OCI-LY3 (cell line): Measurements from ENCODE around the gene SUPT3H.
A peak's percentile ranks its signal among the peaks of the same experiment; 100 is the strongest.

Experiments
- H2AFZ ChIP-seq: fragments of 200-600, 300-600 bp; shearing (Covaris generic); 2 replicates; pipeline ENCODE4 v1.6.0; 2014; ENCODE audit warnings: antibody characterized with exemption, low read depth, low read length
- H3K27ac ChIP-seq: fragments of 200-600, 300-600 bp; sonication (generic); 2 replicates; pipeline ENCODE4 v1.5.1; 2014; ENCODE audit warnings: mild to moderate bottlenecking, low read length, moderate library complexity, mixed read lengths
- H3K27me3 ChIP-seq: fragments of 200-600, 300-600 bp; sonication (generic); 2 replicates; pipeline ENCODE4 v1.6.1; 2014; ENCODE audit warnings: low read depth, low read length, mixed read lengths
- H3K36me3 ChIP-seq: fragments of 200-600, 300-600 bp; sonication (generic); replicated peaks from 2 replicates; pipeline ENCODE3; 2014; ENCODE audit warnings: low read depth, low read length, mixed read lengths
- H3K4me1 ChIP-seq: fragments of 300-600, 200-600 bp; sonication (generic); 2 replicates; pipeline ENCODE4 v1.6.1; 2014; ENCODE audit warnings: low read length, mixed read lengths
- H3K4me2 ChIP-seq: fragments of 200-600, 300-600 bp; sonication (generic); 2 replicates; pipeline ENCODE4 v1.6.1; 2014; ENCODE audit warnings: low read length, mixed read lengths
- H3K4me3 ChIP-seq: fragments of 300-600, 200-600 bp; sonication (generic); 2 replicates; pipeline ENCODE4 v1.5.1; 2014; ENCODE audit warnings: antibody characterized with exemption, mild to moderate bottlenecking, low read length, moderate library complexity
- H3K79me2 ChIP-seq: fragments of 300-600, 200-600 bp; shearing (Covaris generic); 2 replicates; pipeline ENCODE4 v1.6.1; 2014; ENCODE audit warnings: mild to moderate bottlenecking, low read length, mixed read lengths
- H3K9ac ChIP-seq: fragments of 300-600, 200-600 bp; shearing (Covaris generic); 2 replicates; pipeline ENCODE4 v1.6.0; 2014; ENCODE audit warnings: mild to moderate bottlenecking, low read length, moderate library complexity
- H3K9me3 ChIP-seq: fragments of 200-600, 300-600 bp; shearing (Covaris generic); 2 replicates; pipeline ENCODE4 v1.6.1; 2014; ENCODE audit warnings: low read length, mixed read lengths; ENCODE audit not compliant: insufficient read depth
- H4K20me1 ChIP-seq: fragments of 200-600, 300-600 bp; sonication (generic); 2 replicates; pipeline ENCODE4 v1.6.1; 2016; ENCODE audit warnings: low read length, mixed read lengths; ENCODE audit not compliant: insufficient read depth
- EZH2phosphoT487 ChIP-seq: fragments of 200-600 bp; shearing (Covaris generic); IDR thresholded peaks from 2 replicates; pipeline ENCODE4 v1.6.1; 2018; ENCODE audit warnings: antibody characterized with exemption, mixed run types, low read depth
- TF ChIP-seq, protein P1 (sequence below): fragments of 200-600, 300-600 bp; sonication (generic); IDR thresholded peaks from 2 replicates; pipeline ENCODE4 v1.5.1; 2014; ENCODE audit warnings: antibody characterized with exemption, low read length, low read depth

Gene SUPT3H

DNA sequence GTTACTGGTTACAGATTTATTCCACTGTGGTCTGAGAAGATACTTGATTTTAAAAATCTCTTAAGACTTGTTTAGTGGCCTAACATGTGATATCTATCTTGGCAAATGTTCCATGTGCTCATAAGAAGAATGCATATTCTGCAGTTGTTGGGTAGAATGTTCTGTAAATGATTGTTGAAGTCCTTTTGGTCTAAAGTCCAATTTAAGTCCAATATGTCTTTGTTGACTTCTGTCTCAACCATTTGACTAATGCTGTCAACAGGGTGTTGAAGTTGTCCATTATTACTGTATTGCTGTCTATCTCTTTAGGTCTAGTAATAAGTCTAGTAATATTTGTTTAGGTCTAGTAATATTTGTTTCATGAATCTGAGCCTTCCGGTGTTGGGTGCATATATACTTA is 437.4 kb downstream of the SUPT3H start:
- Histone ChIP-seq H3K4me2 (no peak overlapping the region), H3K9ac (no peak overlapping the region), H3K9me3 (no peaks in the 10 kb centered on the region), H3K36me3 (peaks cover under 1% of the 10 kb centered on the region), H3K4me3 (no peak overlapping the region), H2AFZ (no peak overlapping the region), H3K27ac (no peak overlapping the region), H3K27me3 (no peaks in the 10 kb centered on the region), H4K20me1 (no peaks in the 10 kb centered on the region), H3K79me2 (no peaks in the 10 kb centered on the region), H3K4me1 (no peaks in the 10 kb centered on the region)
- TF ChIP-seq EZH2phosphoT487 = no peak
- TF ChIP-seq, protein P1, sequence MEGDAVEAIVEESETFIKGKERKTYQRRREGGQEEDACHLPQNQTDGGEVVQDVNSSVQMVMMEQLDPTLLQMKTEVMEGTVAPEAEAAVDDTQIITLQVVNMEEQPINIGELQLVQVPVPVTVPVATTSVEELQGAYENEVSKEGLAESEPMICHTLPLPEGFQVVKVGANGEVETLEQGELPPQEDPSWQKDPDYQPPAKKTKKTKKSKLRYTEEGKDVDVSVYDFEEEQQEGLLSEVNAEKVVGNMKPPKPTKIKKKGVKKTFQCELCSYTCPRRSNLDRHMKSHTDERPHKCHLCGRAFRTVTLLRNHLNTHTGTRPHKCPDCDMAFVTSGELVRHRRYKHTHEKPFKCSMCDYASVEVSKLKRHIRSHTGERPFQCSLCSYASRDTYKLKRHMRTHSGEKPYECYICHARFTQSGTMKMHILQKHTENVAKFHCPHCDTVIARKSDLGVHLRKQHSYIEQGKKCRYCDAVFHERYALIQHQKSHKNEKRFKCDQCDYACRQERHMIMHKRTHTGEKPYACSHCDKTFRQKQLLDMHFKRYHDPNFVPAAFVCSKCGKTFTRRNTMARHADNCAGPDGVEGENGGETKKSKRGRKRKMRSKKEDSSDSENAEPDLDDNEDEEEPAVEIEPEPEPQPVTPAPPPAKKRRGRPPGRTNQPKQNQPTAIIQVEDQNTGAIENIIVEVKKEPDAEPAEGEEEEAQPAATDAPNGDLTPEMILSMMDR = no peak

DNA sequence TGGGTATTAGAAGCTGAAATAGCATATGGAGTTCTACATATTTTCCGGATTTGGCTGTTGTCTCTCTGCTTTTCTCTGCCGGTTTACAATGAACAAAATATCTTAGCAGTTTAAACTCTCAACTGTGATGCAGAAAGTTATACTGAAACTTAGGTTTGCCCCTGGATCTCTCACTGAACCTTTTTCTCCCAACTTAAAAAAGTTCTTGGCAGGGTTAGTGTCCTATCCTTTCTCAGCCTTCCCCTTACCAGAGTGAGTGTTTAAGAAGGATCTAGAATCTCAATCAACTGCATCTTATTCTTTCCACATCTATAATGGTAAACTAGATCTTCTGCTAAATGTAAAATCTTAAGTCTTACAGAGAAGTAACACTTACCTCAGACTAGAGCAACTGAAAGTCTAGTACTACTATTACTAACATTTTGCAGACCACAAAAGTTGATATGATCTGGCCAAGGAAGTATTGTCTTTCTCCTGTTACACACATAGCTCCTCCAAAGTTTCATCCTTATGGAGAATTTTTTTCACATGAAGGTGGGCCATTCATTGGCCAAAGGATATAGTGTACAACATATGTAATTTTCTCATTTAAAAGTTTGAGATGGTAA is 441.9 kb downstream of the SUPT3H start:
- H3K9me3 ChIP-seq = no peaks in the 10 kb centered on the region
- no peak overlapping the region for H3K9ac ChIP-seq
- H3K4me1 ChIP-seq = no peaks in the 10 kb centered on the region; the same call in 1 of the 2 replicates
- H3K4me3 ChIP-seq = no peak overlapping the region
- H2AFZ ChIP-seq = no peak overlapping the region
- no peaks in the 10 kb centered on the region for H3K36me3 ChIP-seq
- no peaks in the 10 kb centered on the region for H3K27me3 ChIP-seq
- TF ChIP-seq, protein P1 = no peak
- no peak for TF ChIP-seq EZH2phosphoT487
- H4K20me1 ChIP-seq = no peaks in the 10 kb centered on the region
- H3K27ac ChIP-seq = no peak overlapping the region
- no peaks in the 10 kb centered on the region for H3K79me2 ChIP-seq
- no peak overlapping the region for H3K4me2 ChIP-seq

DNA sequence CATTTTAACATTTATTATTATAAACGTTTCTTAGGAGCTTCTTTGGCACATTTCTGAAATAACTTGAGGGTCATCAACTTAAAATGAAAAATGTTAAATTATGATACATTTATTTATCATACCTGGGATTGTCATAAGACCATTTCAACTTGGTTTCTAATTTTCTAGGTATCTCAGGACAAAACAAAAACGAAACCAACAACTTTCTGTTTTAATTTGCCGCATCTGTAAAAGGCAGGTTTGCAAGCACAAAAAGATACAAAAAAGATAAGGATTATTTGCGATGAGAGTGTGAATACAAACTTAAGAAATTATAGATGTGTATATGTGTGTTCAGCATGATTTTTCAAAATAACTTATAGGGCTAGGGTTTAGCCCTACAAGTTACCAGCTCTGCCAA is 444.6 kb downstream of the SUPT3H start:
- H3K79me2 ChIP-seq = no peaks in the 10 kb centered on the region
- no peaks in the 10 kb centered on the region for H3K9me3 ChIP-seq
- H4K20me1 ChIP-seq = no peaks in the 10 kb centered on the region
- H3K9ac ChIP-seq = no peak overlapping the region
- no peaks in the 10 kb centered on the region for H3K36me3 ChIP-seq
- peak overlapping the region; percentile 10; the same call in 1 of the 2 replicates for H3K4me2 ChIP-seq
- no peak overlapping the region for H3K27ac ChIP-seq
- no peak overlapping the region for H2AFZ ChIP-seq
- no peaks in the 10 kb centered on the region for H3K27me3 ChIP-seq
- no peak overlapping the region for H3K4me3 ChIP-seq
- H3K4me1 ChIP-seq = no peaks in the 10 kb centered on the region; the same call in 1 of the 2 replicates
- TF ChIP-seq EZH2phosphoT487 = no peak
- TF ChIP-seq, protein P1 = no peak

DNA sequence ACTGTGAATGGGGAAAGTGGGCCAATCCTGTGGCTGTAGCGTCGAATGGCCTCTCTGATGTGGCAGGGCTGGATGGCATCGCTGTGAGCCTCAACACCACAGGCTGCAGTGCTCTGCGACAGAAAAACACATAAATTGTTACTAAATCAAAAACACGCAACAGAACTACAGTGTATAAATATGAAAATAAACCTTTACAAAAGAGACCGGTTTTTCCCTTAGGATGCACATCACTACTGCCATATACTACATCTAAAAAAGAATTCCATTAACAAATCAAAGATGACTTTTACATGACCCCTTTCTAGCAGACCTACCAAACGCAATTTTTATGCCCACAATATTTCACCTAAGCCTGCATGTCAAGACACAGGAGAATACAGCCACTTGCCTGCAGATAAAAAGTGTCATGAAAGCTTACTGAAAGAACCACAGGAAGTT is 445.1 kb downstream of the SUPT3H start:
- no peak overlapping the region for H3K27ac ChIP-seq
- H2AFZ ChIP-seq = no peak overlapping the region
- no peaks in the 10 kb centered on the region for H3K27me3 ChIP-seq
- no peaks in the 10 kb centered on the region for H3K36me3 ChIP-seq
- TF ChIP-seq EZH2phosphoT487 = no peak
- TF ChIP-seq, protein P1 = no peak
- no peak overlapping the region for H3K4me2 ChIP-seq
- H3K9ac ChIP-seq = no peak overlapping the region
- no peaks in the 10 kb centered on the region for H3K9me3 ChIP-seq
- H3K4me1 ChIP-seq = no peaks in the 10 kb centered on the region; the same call in 1 of the 2 replicates
- H3K79me2 ChIP-seq = no peaks in the 10 kb centered on the region
- H3K4me3 ChIP-seq = no peak overlapping the region
- H4K20me1 ChIP-seq = no peaks in the 10 kb centered on the region
